Endothelial cell of umbilical vein (primary cell): ENCODE results near the gene MEOX1. TPM values are rescaled to one million over a fixed set of nuclear protein-coding genes. Genes with fewer than 3 reads are reported as not detected.

Experiments
- BruUV-seq: library from RNA; stranded (reverse); fragments of 400-500 nt; replicated peaks from 2 replicates; lab custom pipeline; 2021; lab: Mats Ljungman, UMichigan
- CTCF ChIA-PET: fragments of 300-600, 350-600 bp; sonication (Branson Sonifier 250); formaldehyde crosslinking; loops from one replicate; lab custom pipeline; 2021; ENCODE audit warnings: antibody characterized with exemption, inconsistent platforms; lab: Charles Lee
- POLR2A ChIA-PET: fragments of 300-600, 350-600 bp; sonication (Branson Sonifier 250); formaldehyde crosslinking; loops from one replicate; lab custom pipeline; 2021; ENCODE audit warnings: antibody characterized with exemption, inconsistent platforms; lab: Charles Lee
- DNase-seq: peaks from one replicate; pipeline ENCODE4 v3.0.0-alpha.2; 2011; ENCODE audit warnings: low read depth, low spot score
- FAIRE-seq: peaks from 2 replicates; lab custom pipeline; 2011; peaks lifted over from hg19 to GRCh38; lab: Jason Lieb, UNC
- H2AFZ ChIP-seq: 2 replicates; pipeline ENCODE4 v1.6.0; 2012; ENCODE audit warnings: low read depth, low read length, control low read depth, inconsistent platforms
- H3K27ac ChIP-seq: 2 replicates; pipeline ENCODE4 v1.5.1; 2011; ENCODE audit warnings: low read depth, mild to moderate bottlenecking, control low read depth, low read length, moderate library complexity; ENCODE audit not compliant: insufficient read depth
- H3K27me3 ChIP-seq, 2 experiments: 2 replicates each; pipeline versions ENCODE4 v1.6.0 to v1.6.1; 2011; ENCODE audit warnings: low read length in 2 of 2, mixed read lengths in 1 of 2; ENCODE audit not compliant: control insufficient read depth in 2 of 2, insufficient read depth in 2 of 2
- H3K36me3 ChIP-seq, 2 experiments: 2 replicates in 1 of 2; 3 replicates in 1 of 2; pipeline ENCODE4 v1.5.1; 2011; ENCODE audit warnings: low read length in 2 of 2, mild to moderate bottlenecking in 1 of 2, moderate library complexity in 1 of 2; ENCODE audit not compliant: control insufficient read depth in 2 of 2, insufficient read depth in 2 of 2; ENCODE audit errors: extremely low read depth in 1 of 2
- H3K4me1 ChIP-seq: 3 replicates; pipeline ENCODE4 v1.5.1; 2011; ENCODE audit warnings: mild to moderate bottlenecking, low read length; ENCODE audit not compliant: control insufficient read depth, insufficient read depth; ENCODE audit errors: extremely low read depth
- H3K4me2 ChIP-seq: 2 replicates; pipeline ENCODE4 v1.6.1; 2011; ENCODE audit warnings: low read length, control low read depth, mixed read lengths; ENCODE audit not compliant: insufficient read depth
- H3K4me3 ChIP-seq, 3 experiments: fragments of 200-600 bp in 1 of 3; sonication (generic), shearing (Covaris generic) in 1 of 3; replicated peaks in 1 of 3; 2 replicates each; pipeline ENCODE4 v1.5.1; 2011 to 2016; ENCODE audit warnings: control low read depth in 3 of 3, low read length in 3 of 3, mild to moderate bottlenecking in 2 of 3, inconsistent platforms in 1 of 3, low read depth in 1 of 3, moderate library complexity in 1 of 3; ENCODE audit not compliant: insufficient read depth in 1 of 3
- H3K79me2 ChIP-seq: 2 replicates; pipeline ENCODE4 v1.6.0; 2012; ENCODE audit warnings: low read length, inconsistent platforms; ENCODE audit not compliant: control insufficient read depth, insufficient read depth
- H3K9ac ChIP-seq: replicated peaks from 2 replicates; pipeline ENCODE3; 2011; ENCODE audit warnings: low read length, control low read depth; ENCODE audit not compliant: insufficient read depth; ENCODE audit errors: extremely low read depth
- H3K9me1 ChIP-seq: replicated peaks from 3 replicates; pipeline ENCODE4 v1.6.0; 2011; ENCODE audit warnings: mild to moderate bottlenecking, low read length; ENCODE audit not compliant: control insufficient read depth, insufficient read depth; ENCODE audit errors: extremely low read depth
- H3K9me3 ChIP-seq: replicated peaks from 2 replicates; pipeline ENCODE4 v1.5.1; 2012; ENCODE audit warnings: low read length, inconsistent platforms; ENCODE audit not compliant: control insufficient read depth, insufficient read depth
- H4K20me1 ChIP-seq: replicated peaks from 2 replicates; pipeline ENCODE3; 2011; ENCODE audit warnings: mild to moderate bottlenecking, low read length; ENCODE audit not compliant: control insufficient read depth, insufficient read depth; ENCODE audit errors: extremely low read depth
- CTCF ChIP-seq, 2 donors: IDR thresholded peaks; 1 replicate in 1 of 2; 2 replicates in 1 of 2; pipeline ENCODE4 v1.5.1; 2011; ENCODE audit warnings: low read length in 2 of 2, mild to moderate bottlenecking in 2 of 2, moderate library complexity in 2 of 2, control low read depth in 1 of 2, inconsistent platforms in 1 of 2, low read depth in 1 of 2; ENCODE audit not compliant: insufficient read depth in 1 of 2; ENCODE audit errors: extremely low read depth in 1 of 2
- FOS ChIP-seq: IDR thresholded peaks from 2 replicates; pipeline ENCODE4 v1.6.1; 2011; ENCODE audit warnings: mild to moderate bottlenecking, low read length, moderate library complexity, borderline replicate concordance; ENCODE audit not compliant: insufficient read depth
- GATA2 ChIP-seq: IDR thresholded peaks from 2 replicates; pipeline ENCODE4 v1.7.0; 2011; ENCODE audit warnings: low read depth, mild to moderate bottlenecking, moderate library complexity, mixed read lengths, low read length; ENCODE audit not compliant: insufficient read length, insufficient read depth
- JUN ChIP-seq: IDR thresholded peaks from 2 replicates; pipeline ENCODE4 v1.6.1; 2011; ENCODE audit warnings: borderline replicate concordance, low read depth; ENCODE audit not compliant: insufficient read length, insufficient read depth
- MAX ChIP-seq: IDR thresholded peaks from 2 replicates; pipeline ENCODE4 v1.6.1; 2011; ENCODE audit not compliant: insufficient read depth, insufficient read length
- MYC ChIP-seq: IDR thresholded peaks from one replicate; pipeline ENCODE4 v1.6.1; 2011; ENCODE audit warnings: mild to moderate bottlenecking, low read depth, low read length
- POLR2A ChIP-seq: IDR thresholded peaks from 2 replicates; pipeline ENCODE4 v1.6.1; 2012; ENCODE audit warnings: low read depth, mild to moderate bottlenecking, control low read depth, low read length
- POLR2AphosphoS5 ChIP-seq: IDR thresholded peaks from 2 replicates; pipeline ENCODE4 v1.6.1; 2012; ENCODE audit warnings: low read depth, mild to moderate bottlenecking, control low read depth, low read length, moderate library complexity; ENCODE audit not compliant: insufficient read depth
- dilution Hi-C: fragments of 300-500 bp; cut with MboI; formaldehyde crosslinking; loops from one replicate; pipeline ENCODE4 v1.15.0; 2019; ENCODE audit warnings: low sequenced_read_pairs; ENCODE audit not compliant: extremely low pct_ligation_motif_present
- intact Hi-C: fragments of 100-400 bp; cut with micrococcal nuclease; formaldehyde crosslinking; loops from one replicate; pipeline ENCODE4 v1.10.0; 2022
- polyA plus RNA-seq, 4 experiments: library from polyadenylated mRNA; depleted of rRNA in 3 of 4; stranded (reverse) in 3 of 4; unstranded in 1 of 4; fragments of >200 nt; gene quantifications; 2 replicates each; pipeline versions ENCODE4 v1.2.1 to v1.2.3, GENCODE V29; 2011 to 2012; ENCODE audit warnings: missing spikeins in 1 of 4
- total RNA-seq: library from RNA; stranded (reverse); gene quantifications from 2 replicates; pipeline ENCODE4 v1.2.3, GENCODE V29; 2021

Gene MEOX1
- total and polyA plus RNA-seq, 2 donors (not counting 3 experiments of a cell fraction or from before 2014, with no cell fraction given), result 0.06 TPM; not detected in 1

GRCh38 chr17:43659823-43660617 is 1.7 kb downstream of the MEOX1 start:
- H2AFZ ChIP-seq, result no peak overlapping the region
- H3K27me3 ChIP-seq, result peaks cover 0 to 2% of the 10 kb centered on the region in 2 experiments
- no peaks in the 10 kb centered on the region for H3K9me1 ChIP-seq
- intact Hi-C loops (no loop called here), dilution Hi-C loops (no loop called here)
- H3K36me3 ChIP-seq, result no peaks in the 10 kb centered on the region
- no peak overlapping the region for H3K4me2 ChIP-seq
- no peaks in the 10 kb centered on the region for H3K79me2 ChIP-seq
- no peaks in the 10 kb centered on the region for H4K20me1 ChIP-seq
- H3K9ac ChIP-seq, result no peak overlapping the region
- H3K4me3 ChIP-seq, result no peak overlapping the region
- no peak overlapping the region for H3K27ac ChIP-seq
- no peaks in the 10 kb centered on the region for H3K4me1 ChIP-seq
- ChIA-PET POLR2A (no interaction called here), CTCF (interaction anchor here (0.8 to 3.3 kb wide), 7 partner anchors 8 to 86 kb away, joined by 3 to 13 read pairs (median 5); no protein-coding TSS in a partner anchor)
- FAIRE-seq (no peak), DNase-seq (no peak)
- no TSS peak for BruUV-seq
- TF ChIP-seq POLR2AphosphoS5 (no peak), CTCF (IDR thresholded peaks at IDR 0.05; ENCODE audit: extremely low read depth in 1 of 2, insufficient read depth in 1 of 2, low read depth in 1 of 2, low read length in 2 of 2) (no peak)
- H3K9me3 ChIP-seq, result no peaks in the 10 kb centered on the region

GRCh38 chr17:43658900-43659299 is 2.8 kb downstream of the MEOX1 start:
- no peak overlapping the region for H2AFZ ChIP-seq
- H3K79me2 ChIP-seq, result no peaks in the 10 kb centered on the region
- ChIA-PET CTCF (interaction anchor here (1.4 to 3.3 kb wide), 5 partner anchors 11 to 85 kb away, joined by 3 to 13 read pairs (median 5); no protein-coding TSS in a partner anchor), POLR2A (no interaction called here)
- no peaks in the 10 kb centered on the region for H3K36me3 ChIP-seq
- no peak for TF ChIP-seq POLR2A
- TF ChIP-seq POLR2AphosphoS5, result no peak
- TF ChIP-seq CTCF (IDR thresholded peaks at IDR 0.05; ENCODE audit: extremely low read depth in 1 of 2, insufficient read depth in 1 of 2, low read depth in 1 of 2, low read length in 2 of 2), result no peak
- no peak for TF ChIP-seq FOS
- no peak for TF ChIP-seq MAX
- no peak for TF ChIP-seq GATA2
- no peak for TF ChIP-seq JUN
- TF ChIP-seq MYC, result no peak
- H3K9ac ChIP-seq, result no peak overlapping the region
- peaks cover 0 to 2% of the 10 kb centered on the region in 2 experiments for H3K27me3 ChIP-seq
- H3K4me3 ChIP-seq, result no peak overlapping the region
- H3K4me2 ChIP-seq, result no peak overlapping the region
- H4K20me1 ChIP-seq, result no peaks in the 10 kb centered on the region
- dilution Hi-C loops (no loop called here), intact Hi-C loops (no loop called here)
- BruUV-seq, result no TSS peak
- FAIRE-seq, result no peak
- H3K9me1 ChIP-seq, result no peaks in the 10 kb centered on the region
- no peak for DNase-seq
- no peak overlapping the region for H3K27ac ChIP-seq
- H3K4me1 ChIP-seq, result no peaks in the 10 kb centered on the region
- no peaks in the 10 kb centered on the region for H3K9me3 ChIP-seq
